HG03571 (cell line): ENCODE results near the gene CDC73.

Experiments used
- ATAC-seq: cut with Tn5 transposase; IDR thresholded peaks from one replicate; pipeline ENCODE4 v1.9.1; 2021; ENCODE audit not compliant: unreplicated experiment

The CDC73 gene

DNA sequence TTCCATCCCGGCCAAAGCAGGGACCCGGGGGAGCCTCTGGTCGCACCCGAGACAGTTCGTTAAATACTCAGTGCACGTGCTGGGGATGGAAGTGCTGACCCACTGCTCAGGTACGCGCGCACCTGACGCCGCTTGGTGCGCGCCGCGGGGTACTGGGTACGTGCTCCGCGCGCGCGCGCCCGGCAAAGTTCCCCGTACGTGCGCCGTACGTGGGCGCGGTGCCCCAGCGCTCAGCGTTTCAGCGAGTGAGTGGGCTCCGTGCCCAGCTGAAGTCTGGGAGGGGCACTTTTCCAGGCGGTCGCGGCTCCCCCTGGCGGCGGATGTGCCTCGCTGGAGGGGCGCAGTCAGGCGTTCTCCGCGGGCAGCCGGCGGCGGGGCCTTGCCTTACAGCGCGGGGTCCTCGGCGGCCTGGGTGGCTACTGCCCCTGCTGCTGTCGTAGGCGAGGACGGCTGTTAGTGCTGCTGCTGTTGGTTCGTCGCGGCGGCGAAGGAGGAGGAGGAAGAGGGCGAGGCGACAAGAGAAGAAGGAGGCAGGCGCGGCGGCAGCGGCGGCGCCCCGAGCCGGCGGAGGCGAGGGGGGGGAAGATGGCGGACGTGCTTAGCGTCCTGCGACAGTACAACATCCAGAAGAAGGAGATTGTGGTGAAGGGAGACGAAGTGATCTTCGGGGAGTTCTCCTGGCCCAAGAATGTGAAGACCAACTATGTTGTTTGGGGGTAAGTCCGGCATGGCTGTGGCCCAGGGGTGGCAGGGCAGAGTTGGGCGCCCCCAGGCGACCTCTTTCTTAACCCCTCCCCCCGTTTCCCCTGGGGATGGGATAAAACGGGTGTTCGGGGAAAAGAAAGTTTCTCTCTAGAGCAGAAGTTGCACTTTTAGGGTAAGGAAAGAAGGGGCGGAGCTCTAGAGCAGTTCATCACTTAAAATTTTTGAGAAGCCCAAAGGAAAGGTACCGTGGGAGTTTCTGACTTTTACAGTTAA is at the start of gene CDC73:
Gene CDC73, plus strand, starts transcription at position 416 of the 978 bp plus-strand sequence. Its CDS starts 170 bp downstream, at position 586.
- ATAC-seq: peak; percentile 91

DNA sequence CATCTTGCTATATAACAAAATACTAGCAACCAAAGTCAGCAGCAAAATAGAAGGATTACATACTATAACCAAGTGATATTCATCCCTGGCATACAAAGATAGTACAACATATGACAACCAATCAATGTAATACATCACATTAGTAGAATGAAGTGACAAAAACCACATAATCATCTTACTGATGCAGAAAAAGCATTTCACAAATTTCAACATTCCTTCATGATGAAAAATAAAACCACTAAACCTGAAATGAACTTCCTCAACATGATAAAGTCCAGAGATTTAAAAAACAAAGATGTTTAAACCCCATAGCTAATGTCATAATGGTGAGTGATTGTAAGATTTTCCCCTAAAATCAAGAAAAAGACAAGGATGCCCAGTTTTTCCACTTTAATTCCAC is 43.8 kb upstream of the CDC73 start:
- ATAC-seq: no peak

DNA sequence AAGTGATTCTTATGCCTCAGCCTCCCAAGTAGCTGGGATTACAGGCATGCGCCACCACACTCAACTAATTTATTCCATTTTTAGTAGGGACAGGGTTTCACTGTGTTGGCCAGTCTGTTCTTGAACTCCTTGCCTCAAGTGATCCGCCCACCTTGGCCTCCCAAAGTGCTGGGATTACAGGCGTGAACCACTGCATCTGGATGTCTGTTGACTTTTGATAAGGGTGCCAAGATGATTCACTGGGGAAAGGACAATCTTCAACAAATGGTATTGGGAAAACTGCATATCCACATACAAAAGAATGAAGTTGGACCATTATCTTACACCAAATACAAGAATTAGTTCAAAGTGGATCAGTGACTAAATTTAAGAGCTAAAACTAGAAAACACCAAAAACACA is 42.6 kb upstream of the CDC73 start:
- no peak for ATAC-seq

DNA sequence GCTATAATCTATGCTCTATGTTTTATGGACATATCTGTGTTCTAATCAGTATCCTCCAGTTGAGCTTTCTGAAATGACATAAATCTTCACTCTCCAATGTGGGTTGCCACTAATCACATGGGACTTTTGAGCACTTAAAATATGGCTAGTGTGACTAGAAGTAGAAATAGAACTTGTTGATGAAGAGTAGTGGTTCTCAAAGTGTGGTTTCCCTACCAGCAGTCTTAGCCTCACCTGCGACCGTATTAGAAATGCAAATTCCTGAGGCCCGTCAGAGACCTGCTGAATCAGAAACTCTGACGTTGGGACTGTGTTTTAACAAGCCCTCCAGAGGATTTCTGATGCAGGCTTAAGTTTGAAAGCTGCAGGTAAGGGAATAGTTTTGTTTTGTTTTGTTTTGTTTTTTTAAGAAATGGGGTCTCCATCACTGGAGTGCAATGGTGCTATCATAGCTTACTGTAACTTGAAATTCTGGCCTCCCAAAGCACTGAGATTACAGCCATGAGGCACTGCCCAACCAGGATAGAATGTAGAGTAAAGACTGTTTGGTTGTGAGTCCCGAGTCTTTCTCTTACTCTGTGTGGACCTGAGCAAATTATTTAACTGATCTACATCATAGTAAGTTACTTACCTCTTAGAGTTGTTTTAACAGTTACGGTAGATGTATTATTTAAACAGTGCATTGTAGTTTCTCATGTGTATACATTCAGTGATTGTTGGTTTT is 38.3 kb upstream of the CDC73 start:
- ATAC-seq: peak; percentile 74

DNA sequence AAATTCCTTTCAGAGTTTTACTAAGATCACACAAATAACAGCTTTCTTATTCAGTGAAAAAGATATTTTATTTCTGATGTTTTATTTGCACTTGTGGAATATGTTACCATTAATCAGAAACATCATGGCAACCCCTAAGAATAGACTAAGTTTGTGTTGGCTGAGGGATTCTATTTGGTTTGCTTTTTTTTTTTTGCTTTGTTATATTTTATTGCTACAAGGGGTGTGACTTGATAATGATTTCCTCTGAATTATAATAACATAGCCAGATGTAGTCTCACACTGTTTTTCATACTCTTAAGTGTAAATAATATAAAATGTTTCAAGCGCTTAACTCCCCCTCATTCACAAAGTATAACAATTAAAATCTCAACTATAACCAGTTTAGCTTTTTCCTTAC is 36.6 kb upstream of the CDC73 start:
- ATAC-seq: no peak

DNA sequence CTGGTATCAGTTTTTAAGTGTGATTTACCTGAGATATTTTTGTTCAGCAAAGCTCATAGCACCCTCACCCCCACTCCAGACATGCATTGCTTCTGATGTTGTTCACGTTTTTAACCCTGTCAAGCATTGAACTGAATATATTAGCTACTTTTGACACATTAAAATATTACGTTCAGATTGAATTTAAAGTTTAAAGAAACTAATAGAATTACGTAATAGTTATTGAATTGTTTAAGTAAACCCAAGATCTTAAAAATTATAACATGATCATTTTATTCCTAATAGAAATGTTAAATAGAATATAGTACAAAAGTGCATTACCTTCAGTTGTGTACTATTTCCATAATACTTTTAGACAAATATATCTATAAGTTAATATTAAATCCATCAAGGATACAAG is 35.5 kb upstream of the CDC73 start:
- ATAC-seq: no peak

DNA sequence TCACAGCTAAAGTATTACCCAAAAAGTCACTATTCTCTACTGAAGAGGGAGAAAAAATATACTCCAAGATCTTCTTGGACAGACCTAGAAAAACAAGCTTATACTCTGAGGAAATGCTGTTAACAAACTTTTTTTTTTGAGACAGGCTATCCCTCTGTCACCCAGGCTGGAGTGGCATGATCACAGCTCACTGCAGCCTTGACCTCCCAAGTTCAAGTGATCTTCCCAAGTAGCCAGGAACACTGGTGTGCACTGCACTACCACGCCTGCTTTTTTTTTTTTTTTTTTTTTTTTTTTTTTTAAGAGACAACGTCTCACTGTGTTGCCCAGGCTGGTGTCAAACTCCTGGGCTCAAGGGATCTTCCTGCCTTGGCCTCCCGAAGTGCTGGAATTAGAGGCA is 33.9 kb upstream of the CDC73 start:
- ATAC-seq: no peak

DNA sequence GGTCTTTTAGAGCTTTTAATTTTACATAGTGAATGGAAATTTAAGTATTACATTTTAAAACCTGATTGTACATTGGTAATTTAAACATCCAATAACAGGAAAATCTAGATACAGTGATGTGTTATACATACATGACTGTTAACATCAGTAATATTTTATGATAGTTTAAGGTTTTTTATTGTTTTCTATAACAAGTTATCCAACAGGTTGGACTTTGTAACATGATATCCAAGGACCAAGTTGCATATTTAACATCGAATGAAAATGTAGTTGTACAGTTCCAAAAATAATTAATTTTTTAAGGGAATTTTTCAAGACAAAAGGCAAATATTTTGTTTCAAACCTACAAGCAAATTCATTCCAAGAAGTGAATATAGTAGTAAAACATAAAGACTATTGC is 31.0 kb upstream of the CDC73 start:
- ATAC-seq: no peak

DNA sequence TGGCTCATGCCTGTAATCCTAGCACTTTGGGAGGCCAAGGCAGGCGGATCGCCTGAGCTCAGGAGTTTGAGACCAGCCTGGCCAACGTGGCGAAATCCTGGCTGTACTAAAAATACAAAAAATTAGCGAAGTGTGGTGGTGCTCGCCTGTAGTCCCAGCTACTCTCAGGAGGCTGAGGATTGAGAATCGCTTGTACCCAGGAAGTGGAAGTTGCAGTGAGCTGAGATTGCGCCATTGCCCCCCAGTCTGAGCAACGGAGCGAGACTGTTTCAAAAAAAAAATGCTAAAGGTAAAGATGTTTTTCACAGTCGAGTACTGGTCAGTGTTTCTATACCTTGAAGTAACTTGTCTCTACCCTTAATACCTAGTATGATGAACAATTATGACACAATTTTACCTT is 27.7 kb upstream of the CDC73 start:
- no peak for ATAC-seq

DNA sequence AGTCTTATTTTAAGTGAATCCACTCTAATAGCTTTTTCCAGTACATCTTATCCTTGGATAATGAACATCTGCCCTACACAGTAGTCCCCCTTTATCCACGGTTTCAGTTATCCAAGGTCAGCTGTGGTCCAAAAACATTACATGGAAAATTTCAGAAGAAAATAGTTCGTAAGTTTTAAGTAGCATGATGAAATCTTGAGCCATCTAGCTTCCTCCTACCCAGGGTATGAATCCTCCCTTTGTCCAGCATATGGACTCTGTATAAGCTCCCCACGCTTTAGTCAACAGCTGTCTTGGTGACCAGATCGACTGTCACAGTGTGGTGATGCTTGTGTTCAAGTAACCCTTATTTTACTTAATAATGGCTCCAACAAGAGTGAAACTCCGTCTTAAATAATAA is 19.2 kb upstream of the CDC73 start:
- ATAC-seq: no peak

DNA sequence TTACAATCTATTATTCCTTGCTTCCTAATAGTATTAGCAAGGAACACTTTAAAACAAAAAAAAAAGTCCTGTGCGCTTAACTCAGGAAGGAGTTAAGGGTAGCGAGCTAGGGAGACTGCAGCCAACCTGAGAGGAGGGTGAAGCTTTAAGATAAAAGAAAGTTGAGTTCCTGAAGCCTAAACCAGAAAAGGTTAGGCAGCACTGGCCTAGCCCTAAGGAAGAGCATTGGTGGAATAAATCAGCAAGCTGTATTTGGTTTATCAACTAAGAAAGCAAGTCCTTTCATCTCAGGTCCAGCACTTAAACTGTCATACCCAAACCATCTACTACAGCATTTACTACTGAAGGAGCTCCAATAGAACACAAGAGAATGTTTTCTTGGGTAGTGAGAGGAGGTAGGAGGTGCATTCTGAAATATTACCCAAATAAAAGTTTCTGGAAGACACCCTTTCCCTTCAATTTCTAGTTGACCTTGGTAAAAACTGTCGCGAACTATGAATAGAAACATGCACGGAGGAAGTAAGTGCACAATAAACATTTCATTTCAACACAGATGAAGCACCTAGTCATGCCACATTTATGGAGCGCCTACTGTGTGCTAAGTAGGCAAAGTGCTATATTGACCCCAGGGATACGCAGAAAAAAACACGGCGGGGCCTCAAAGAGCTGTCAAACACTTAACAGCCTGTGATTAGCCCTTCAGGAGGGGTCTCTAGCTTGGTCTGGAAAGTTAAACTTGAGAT is 17.9 kb upstream of the CDC73 start:
- no peak for ATAC-seq

DNA sequence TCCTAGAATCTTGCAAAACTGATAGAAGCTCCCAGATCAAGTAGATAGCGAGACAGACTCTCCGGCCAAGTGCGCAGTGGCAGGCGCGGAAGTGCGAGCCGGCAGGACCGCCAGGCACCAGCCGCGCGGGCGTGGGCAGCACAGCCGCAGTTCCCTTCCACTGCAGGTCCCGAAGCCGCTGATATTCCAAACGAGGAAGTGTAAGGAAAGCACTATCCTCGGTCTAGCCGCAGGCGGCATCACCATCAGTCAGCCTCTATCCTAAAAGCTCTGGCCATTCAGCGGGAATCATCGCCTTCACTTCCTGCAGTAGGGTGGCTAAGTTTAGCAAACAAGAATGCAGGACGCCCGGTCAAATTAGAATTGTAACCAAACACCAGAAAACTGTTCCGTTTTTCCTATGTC is 17.3 kb upstream of the CDC73 start:
- ATAC-seq: peak; percentile 34

DNA sequence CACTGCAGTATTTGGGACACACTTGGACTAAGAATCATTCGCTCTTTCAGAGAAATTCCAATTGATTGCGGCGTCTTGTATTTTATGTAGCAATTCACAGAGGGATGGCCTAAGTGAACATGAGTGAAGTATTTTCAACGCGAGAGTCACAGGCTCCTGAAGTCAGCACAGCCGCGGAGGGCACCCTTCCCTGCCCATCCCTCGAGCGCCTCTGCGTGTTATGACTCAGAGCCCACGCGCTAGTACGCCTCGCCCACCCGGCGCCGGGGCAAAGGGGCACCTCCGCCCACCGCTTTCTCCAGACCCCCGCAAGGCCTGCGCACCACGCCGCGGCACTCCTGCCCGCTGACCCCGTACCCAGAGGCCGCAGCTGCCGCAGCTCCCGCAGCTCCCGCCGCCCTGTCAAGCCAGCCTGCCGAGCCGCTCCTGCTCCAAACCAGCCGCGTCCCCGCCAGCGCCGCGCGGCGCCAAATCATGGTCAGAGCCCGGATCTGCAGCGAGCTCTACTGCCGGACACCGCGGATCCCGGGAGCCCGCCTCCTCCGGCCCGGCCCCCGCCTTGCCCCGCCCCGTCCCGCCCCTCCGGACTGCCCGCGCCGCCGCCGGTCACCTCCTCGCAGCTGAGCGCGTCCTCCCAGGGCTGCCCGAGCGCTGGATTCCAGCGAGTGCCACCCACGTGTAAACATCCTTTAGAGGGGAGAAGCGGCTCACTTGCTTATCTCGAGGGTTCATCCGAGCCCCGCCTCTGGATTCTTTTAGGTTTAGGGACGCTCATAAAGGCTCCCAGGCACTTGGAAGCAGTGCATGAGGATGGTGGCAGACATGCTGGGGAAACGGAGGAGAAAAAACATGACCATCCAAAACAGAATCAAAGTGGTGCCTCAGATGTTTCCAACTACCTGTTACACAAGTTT is 16.7 kb upstream of the CDC73 start, which contains the start of gene GLRX2:
Gene GLRX2, minus strand, starts transcription at position 508 of the 914 bp plus-strand sequence. Its CDS starts 32 bp downstream, at position 476.
- ATAC-seq: peak; percentile 89

DNA sequence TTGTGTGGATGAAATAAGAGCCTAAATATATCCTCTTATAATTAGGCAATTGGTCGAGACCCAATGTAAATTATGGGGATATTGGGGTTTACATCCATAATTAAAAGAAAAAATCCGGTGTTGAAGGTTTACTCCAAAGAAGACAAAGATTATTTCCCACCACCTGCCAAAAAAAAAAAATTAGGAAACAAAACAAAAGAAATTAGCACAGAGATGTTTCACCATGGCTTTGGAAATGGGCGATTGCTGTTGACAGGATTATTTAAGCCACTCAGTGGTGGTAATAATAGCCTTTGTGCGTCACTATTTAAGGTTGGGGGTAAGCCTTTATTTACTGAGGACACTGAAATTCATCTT is 16.0 kb upstream of the CDC73 start:
- no peak for ATAC-seq

DNA sequence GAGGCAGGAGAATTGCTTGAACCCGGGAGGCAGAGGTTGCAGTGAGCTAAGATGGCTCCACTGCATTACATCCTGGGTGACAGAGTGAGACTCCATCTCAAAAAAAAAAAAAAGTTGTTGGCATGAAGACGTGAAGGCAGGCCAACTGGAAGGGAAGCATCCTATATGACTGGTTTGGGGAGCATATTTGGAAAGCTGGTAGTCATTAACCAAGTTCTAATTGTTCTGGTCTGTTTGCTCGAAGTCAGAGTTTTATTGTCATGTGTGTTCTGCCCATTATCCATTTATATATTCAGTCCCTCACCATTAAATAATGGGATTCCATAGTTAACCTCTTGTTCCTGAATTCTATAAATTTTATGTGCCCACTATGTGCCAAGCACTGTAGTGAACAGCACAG is 13.4 kb upstream of the CDC73 start:
- ATAC-seq: no peak

DNA sequence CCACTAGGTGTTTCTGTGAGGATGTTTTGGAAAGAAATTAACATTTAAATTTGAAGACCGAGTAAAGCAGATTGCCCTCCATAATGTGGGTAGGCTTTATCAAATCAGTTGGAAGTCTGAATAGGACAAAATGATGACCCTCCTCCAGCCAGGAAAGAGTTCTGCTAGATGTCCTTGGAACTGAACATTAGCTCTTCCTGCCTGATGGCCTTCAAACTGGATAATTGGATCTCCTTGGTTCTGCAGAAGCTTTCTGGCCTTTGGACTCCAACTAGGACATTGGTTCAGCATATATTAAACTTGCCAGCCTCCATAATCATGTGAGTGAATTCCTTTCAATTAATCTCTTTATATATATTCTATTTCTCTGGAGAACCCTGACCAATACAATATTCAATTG is 12.2 kb upstream of the CDC73 start:
- no peak for ATAC-seq

DNA sequence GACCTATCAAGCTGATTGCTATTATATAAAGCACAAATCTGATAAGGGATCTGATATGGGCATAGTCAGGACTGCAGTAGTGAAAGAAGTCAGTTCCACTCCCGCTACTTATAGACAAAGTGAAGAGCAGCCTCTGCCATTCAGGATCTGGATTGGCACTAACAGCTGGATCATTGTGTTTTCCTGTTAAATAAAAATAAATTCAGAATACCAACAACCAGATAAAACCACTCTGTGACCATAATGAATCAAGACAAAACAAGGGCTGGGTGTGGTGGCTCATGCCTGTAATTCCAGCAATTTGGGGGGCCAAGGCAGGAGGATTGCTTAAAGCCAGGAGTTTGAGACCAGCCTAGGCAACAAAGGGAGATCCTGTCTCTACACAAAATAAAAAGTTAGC is 11.6 kb upstream of the CDC73 start:
- no peak for ATAC-seq

DNA sequence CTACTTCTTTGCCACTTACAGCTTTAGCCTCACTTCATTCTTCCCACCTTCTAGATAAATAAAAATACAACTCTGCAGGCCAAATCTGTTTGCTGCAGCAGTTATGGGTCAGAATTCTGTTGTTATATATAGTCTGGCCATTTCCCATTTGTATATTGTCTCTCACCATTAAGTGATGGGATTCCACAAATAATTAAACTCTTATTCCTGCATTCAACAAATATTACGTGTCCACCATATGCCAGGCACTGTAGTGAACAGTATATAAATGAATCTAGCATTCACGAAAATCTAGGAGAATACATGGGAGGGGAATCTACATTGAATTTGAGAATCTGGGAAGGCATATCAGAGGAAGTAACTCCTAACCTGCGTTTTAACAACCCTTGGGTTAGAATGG is 11.0 kb upstream of the CDC73 start:
- no peak for ATAC-seq

DNA sequence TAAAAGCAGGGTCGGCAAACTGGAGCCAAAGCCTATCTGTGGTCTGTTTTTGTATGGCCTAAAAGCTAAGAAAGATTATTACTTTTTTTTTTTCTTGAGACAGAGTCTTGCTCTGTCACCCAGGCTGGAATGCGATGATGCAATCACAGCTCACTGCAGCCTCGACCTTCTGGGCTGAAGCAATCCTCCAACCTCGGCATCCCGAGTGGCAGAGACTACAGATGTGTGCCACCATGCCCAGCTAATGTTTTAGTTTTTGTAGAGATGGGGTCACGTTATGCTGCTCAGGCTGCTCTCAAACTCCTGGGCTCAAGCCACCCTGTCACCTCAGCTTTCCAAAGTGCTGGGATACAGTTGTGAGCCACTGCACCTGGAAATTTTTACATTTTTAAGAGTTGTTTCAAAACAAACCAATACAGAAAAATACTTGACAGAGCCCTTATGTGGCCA is 10.2 kb upstream of the CDC73 start:
- no peak for ATAC-seq

DNA sequence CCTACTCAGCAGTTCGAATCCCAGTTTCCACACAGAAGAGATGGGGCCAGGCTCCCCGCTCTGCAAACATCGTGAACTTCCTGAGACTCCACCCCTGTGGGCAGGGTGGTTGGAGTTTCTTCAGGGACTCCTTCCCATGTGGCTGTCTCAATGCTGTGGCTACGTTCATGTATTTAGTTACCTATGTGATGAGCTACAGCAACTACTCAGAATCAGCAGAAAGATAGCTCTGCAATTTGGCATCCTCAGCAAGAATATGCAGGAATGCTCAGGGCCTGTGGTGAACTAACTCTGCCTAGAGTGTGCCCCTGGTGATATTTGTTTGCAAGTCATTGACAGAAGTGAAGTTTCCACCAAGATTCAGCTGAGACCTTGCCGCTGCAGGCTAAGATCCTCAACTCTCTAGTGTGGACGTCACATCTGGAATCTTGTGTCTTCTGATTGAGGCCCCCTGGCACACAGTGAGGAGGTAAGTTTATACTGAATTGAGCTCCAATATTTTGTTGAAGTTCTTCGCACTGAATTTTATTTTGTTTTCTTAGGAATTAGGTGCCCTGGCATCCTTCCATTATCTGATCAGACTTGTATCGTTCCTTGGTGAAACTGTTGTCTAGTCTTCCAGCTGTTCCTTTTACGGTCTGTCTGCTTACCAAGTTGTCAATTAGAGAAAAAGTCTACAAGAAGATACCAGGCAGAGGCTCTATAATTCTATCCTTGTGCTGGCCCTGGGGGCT is 8.4 kb upstream of the CDC73 start:
- ATAC-seq: no peak
